HFF-Myc (cell line): ENCODE results near the gene KEAP1.
A peak's percentile ranks its signal among the peaks of the same experiment; 100 is the strongest.

Experiments
- DNase-seq: peaks from one replicate; pipeline ENCODE4 v3.0.0-alpha.2; 2011; ENCODE audit warnings: low read depth; ENCODE audit errors: extremely low read depth
- H3K4me3 ChIP-seq: replicated peaks from 2 replicates; pipeline ENCODE4 v1.5.1; 2011; ENCODE audit warnings: low read depth, mild to moderate bottlenecking, control low read depth, low read length
- TF ChIP-seq, protein P1 (sequence below): IDR thresholded peaks from 2 replicates; pipeline ENCODE4 v1.5.1; 2012; ENCODE audit warnings: mild to moderate bottlenecking, low read depth, low read length, control low read depth; ENCODE audit errors: missing control alignments

KEAP1 gene

DNA sequence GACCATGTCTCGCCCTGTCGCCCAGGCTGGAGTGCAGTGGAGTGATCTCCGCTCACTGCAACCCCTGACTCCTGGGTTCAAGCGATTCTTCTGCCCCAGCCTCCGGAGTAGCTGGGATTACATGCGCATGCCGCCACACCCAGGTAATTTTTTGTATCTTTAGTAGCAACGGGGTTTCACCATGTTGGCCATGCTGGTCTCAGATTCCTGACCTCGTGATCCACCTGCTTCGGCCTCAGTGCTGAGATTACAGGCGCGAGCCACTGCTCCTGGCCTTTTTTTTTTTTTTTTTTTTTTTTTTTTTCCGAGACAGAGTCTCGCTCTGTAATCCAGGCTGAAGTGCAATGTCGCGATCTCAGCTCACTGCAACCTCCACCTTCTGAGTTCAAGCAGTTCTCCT is 4.9 kb upstream of the KEAP1 start:
- TF ChIP-seq, protein P1, sequence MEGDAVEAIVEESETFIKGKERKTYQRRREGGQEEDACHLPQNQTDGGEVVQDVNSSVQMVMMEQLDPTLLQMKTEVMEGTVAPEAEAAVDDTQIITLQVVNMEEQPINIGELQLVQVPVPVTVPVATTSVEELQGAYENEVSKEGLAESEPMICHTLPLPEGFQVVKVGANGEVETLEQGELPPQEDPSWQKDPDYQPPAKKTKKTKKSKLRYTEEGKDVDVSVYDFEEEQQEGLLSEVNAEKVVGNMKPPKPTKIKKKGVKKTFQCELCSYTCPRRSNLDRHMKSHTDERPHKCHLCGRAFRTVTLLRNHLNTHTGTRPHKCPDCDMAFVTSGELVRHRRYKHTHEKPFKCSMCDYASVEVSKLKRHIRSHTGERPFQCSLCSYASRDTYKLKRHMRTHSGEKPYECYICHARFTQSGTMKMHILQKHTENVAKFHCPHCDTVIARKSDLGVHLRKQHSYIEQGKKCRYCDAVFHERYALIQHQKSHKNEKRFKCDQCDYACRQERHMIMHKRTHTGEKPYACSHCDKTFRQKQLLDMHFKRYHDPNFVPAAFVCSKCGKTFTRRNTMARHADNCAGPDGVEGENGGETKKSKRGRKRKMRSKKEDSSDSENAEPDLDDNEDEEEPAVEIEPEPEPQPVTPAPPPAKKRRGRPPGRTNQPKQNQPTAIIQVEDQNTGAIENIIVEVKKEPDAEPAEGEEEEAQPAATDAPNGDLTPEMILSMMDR = no peak
- no peak overlapping the region for H3K4me3 ChIP-seq

DNA sequence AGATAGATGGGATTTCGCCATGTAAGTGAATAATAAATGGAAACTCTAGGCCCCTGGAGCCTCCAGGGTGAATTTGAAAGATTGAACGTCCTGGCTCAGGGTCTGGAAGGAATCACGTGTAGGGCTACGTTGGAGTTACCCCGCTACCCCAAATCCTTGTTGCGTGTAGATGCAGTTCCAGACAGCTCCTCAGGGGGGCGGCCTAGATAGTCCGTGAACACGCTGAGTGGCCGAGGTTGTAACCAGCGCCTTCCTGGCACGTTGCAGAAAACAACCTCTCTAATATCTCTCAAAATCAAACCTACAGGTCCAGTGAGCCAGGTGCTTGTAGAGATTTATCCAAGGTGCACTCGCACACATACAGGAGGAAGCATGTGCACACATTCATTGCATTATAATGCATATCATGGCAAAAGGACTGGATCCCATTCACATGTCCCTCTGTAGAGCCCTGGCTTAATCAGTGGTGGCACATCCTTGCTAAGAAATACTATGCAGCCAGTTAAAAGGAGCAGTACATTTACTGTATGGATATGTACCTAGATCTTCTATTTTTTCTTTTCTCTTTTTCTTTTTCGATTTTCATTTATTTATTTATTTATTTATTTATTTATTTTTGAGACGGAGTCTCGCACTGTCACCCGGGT is 2.5 kb upstream of the KEAP1 start:
- H3K4me3 ChIP-seq = no peak overlapping the region
- TF ChIP-seq, protein P1 = peak; percentile 80
- no peak for DNase-seq

More for the DNA sequence above, 4.9 kb upstream of the KEAP1 start:
- DNase-seq = no peak

DNA sequence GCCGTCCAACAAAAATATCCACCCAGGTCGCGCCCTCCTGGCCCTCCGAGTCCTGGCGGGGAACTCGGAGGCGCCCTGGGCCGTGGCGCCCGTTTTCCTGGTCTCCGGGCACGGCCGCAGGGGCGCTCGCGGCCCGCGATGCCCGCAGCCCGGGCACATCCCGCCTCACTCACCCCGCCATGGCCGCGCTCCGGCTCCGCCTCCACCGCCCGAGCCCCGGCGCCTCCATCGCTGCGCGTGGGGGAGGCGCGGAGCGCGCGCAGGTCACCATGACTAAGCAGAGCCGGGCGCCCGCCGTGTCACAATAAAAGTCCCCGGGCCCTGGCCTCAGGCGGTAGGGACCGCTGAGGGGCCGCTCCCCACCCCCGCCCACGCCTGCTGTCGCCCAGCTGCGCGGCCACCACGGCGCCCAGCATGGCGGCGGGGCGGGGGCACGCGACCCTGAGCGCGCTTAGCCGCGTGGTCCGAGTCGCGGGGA is 593 bp downstream of the KEAP1 start:
- TF ChIP-seq, protein P1 = no peak
- DNase-seq = peak; percentile 56
- peak overlapping the region; percentile 91 for H3K4me3 ChIP-seq

DNA sequence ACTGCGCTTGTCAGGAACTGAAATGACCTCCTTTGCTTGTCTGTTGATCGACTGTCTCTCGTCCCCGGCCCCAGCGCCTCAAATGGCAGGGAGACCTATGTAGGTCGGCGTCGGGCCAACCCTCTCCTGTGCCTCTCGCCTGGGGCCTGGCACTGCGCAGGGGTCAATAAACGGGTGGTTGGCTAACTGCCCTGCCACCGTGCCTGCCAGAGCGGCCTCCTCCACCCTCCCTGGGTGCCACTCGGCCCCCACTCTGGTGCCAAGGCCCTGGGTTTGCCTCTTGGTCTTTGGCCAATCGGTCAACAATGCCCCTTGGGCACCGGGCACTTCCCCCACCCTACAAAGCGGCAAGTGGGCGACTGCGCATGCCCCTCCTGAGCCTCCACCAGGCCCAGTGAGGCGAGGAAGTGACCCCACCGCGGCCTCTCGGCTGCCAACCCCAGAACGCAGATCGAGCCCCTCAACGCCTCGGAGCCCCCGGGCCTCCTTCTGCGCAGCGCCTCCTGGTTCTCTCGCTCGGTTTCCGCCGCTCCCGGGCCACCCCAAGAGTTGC is 1.1 kb downstream of the KEAP1 start:
- H3K4me3 ChIP-seq = peak overlapping the region; percentile 91
- TF ChIP-seq, protein P1 = no peak
- DNase-seq = no peak

DNA sequence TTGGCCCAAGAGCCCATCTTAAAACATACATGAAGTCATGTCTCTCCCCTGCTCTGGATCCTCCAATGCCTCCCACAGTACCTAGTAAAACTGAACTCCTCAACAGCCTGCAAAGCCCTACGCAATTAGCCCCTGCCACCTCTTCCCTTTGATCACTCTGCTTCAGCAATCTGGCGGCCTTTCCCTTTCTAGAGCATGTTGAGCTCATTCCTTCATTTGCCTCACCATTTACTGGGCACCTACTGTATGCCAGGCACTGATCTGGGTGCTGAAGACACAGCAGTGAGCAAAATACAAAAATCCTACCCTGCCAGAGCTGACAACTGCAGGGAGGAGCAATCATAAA is 2.9 kb downstream of the KEAP1 start:
- TF ChIP-seq, protein P1 = no peak
- H3K4me3 ChIP-seq = no peak overlapping the region
- DNase-seq = no peak

DNA sequence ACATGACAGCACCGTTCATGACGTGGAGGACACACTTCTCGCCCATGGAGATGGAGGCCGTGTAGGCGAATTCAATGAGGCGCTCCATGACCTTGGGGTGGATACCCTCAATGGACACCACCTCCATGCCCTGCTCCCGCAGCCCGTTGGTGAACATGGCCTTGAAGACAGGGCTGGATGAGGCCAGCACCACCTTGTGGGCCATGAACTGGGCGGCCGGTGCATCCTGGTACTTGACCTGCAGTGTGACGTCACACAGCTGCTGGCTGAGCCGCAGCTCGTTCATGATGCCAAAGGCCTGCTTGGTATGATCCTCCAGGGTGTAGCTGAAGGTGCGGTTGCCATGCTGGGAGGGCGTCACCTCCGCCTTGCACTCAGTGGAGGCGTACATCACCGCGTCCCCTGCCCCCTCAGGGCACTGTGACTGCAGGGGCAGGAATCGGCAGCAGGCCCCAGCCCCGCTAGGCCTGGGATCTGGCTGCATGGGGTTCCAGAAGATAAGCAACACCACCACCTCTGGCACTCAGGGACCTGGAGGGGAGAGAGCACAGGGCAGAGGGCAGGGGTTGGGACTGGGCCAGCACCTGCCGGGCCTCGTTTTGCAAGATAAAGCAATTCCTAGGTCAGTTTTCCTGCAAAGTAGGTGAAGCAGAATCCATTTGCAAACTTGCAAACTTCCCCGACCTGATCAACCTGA is 3.5 kb downstream of the KEAP1 start:
- TF ChIP-seq, protein P1 = no peak
- H3K4me3 ChIP-seq = no peak overlapping the region
- no peak for DNase-seq

DNA sequence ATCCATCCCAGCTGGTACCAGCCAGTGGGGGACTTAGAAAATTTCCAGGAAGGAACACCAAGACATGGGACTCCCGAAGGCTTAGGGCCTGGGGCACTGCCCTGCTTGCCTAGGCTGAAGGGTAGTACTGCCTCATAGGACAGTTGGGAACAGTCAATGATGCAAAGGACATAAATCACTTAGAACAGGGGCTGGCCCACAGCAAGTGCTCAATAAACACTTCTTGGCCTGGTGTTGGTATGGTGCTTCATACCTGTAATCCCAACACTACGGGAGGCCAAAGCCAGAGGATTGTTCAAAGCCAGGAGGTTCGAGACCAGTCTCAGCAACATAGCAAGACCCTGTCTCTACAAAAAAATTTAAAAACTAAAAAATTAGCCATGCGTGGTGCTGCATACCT is 5.8 kb downstream of the KEAP1 start:
- TF ChIP-seq, protein P1 = no peak
- no peak overlapping the region for H3K4me3 ChIP-seq
- DNase-seq = no peak
